RWPE2 (cell line): ENCODE measurements around the gene GPR176.

Experiments
- ATAC-seq: fragments of 200-7000 bp; cut with Tn5 transposase; 3 replicates; pipeline ENCODE4 v1.9.1; 2021; ENCODE audit warnings: low read depth
- DNase-seq: peaks from one replicate; pipeline ENCODE4 v3.0.0-alpha.2; 2020; ENCODE audit warnings: low spot score
- H3K27ac ChIP-seq: fragments of 450-650 bp; 2 replicates; pipeline ENCODE4 v1.5.1; 2017; ENCODE audit warnings: mild to moderate bottlenecking; ENCODE audit not compliant: poor library complexity, severe bottlenecking
- H3K27me3 ChIP-seq: fragments of 250-450 bp; sonication (Bioruptor Pico); 2 replicates; pipeline ENCODE4 v1.5.1; 2021; ENCODE audit warnings: mild to moderate bottlenecking, moderate library complexity; ENCODE audit not compliant: insufficient read depth, poor library complexity, severe bottlenecking
- H3K36me3 ChIP-seq: fragments of 250-450 bp; sonication (Bioruptor Pico); 2 replicates; pipeline ENCODE4 v1.5.1; 2020; ENCODE audit warnings: low read depth, mild to moderate bottlenecking, moderate library complexity
- H3K4me1 ChIP-seq: fragments of 250-450 bp; sonication (Bioruptor Pico); 2 replicates; pipeline ENCODE4 v1.5.1; 2021; ENCODE audit warnings: mild to moderate bottlenecking, moderate library complexity; ENCODE audit not compliant: insufficient read depth, poor library complexity, severe bottlenecking
- H3K4me3 ChIP-seq: fragments of 250-450 bp; sonication (Bioruptor Pico); 2 replicates; pipeline ENCODE4 v1.5.1; 2021; ENCODE audit warnings: mild to moderate bottlenecking, moderate library complexity; ENCODE audit not compliant: severe bottlenecking
- H3K9me3 ChIP-seq: fragments of 250-450 bp; sonication (Bioruptor Pico); 2 replicates; pipeline ENCODE4 v1.5.1; 2021; ENCODE audit warnings: mild to moderate bottlenecking, moderate library complexity; ENCODE audit not compliant: severe bottlenecking
- CTCF ChIP-seq: fragments of 450-650 bp; IDR thresholded peaks from one replicate; pipeline ENCODE4 v1.5.1; 2017; ENCODE audit warnings: mild to moderate bottlenecking, moderate library complexity; ENCODE audit not compliant: poor library complexity, severe bottlenecking

GPR176 gene

GRCh38 chr15:39798382-39798781 is 121.7 kb downstream of the GPR176 start:
- Histone ChIP-seq H3K36me3 (no peaks in the 10 kb centered on the region), H3K27ac (no peak overlapping the region), H3K9me3 (no peaks in the 10 kb centered on the region), H3K4me3 (no peak overlapping the region), H3K27me3 (no peaks in the 10 kb centered on the region), H3K4me1 (no peaks in the 10 kb centered on the region)
- DNase-seq = no peak
- no peak for ATAC-seq
- no peak for TF ChIP-seq CTCF

- Histone ChIP-seq H3K27ac (no peak overlapping the region), H3K27me3 (no peaks in the 10 kb centered on the region), H3K4me1 (no peaks in the 10 kb centered on the region), H3K36me3 (no peaks in the 10 kb centered on the region), H3K4me3 (no peak overlapping the region), H3K9me3 (no peaks in the 10 kb centered on the region)
- no peak for DNase-seq
- ATAC-seq = no peak
- no peak for TF ChIP-seq CTCF
Observed at GRCh38 chr15:39797407-39797806, 122.7 kb downstream of the GPR176 start.

GRCh38 chr15:39796601-39797000 is 123.5 kb downstream of the GPR176 start:
- Histone ChIP-seq H3K27me3 (no peaks in the 10 kb centered on the region), H3K27ac (no peak overlapping the region), H3K4me1 (no peaks in the 10 kb centered on the region), H3K36me3 (no peaks in the 10 kb centered on the region), H3K4me3 (no peak overlapping the region), H3K9me3 (no peaks in the 10 kb centered on the region)
- TF ChIP-seq CTCF = no peak
- no peak for ATAC-seq
- DNase-seq = no peak

- no peak for TF ChIP-seq CTCF
- DNase-seq (no peak), ATAC-seq (no peak)
- no peaks in the 10 kb centered on the region for H3K27me3 ChIP-seq
- H3K27ac ChIP-seq = no peak overlapping the region
- no peaks in the 10 kb centered on the region for H3K36me3 ChIP-seq
- no peaks in the 10 kb centered on the region for H3K4me1 ChIP-seq
- no peak overlapping the region for H3K4me3 ChIP-seq
- H3K9me3 ChIP-seq = no peaks in the 10 kb centered on the region
Observed at GRCh38 chr15:39795486-39795885, 124.6 kb downstream of the GPR176 start.

- ATAC-seq (no peak), DNase-seq (no peak)
- Histone ChIP-seq H3K36me3 (no peaks in the 10 kb centered on the region), H3K4me3 (no peak overlapping the region), H3K27me3 (no peaks in the 10 kb centered on the region), H3K4me1 (no peaks in the 10 kb centered on the region), H3K9me3 (no peaks in the 10 kb centered on the region), H3K27ac (no peak overlapping the region)
- TF ChIP-seq CTCF = no peak
Observed at GRCh38 chr15:39794954-39795353, 125.1 kb downstream of the GPR176 start.
